GM12801 (cell line): ENCODE measurements around the gene SCNN1B.

Experiments used
- CTCF ChIP-seq: IDR thresholded peaks from one replicate; pipeline ENCODE4 v1.5.1; 2011; ENCODE audit warnings: control low read depth; ENCODE audit not compliant: insufficient read length; ENCODE audit errors: extremely low read depth

Gene SCNN1B

GRCh38 chr16:23401139-23401538, 99.0 kb downstream of the SCNN1B start:
- no peak for TF ChIP-seq CTCF

GRCh38 chr16:23402100-23402499, 100.0 kb downstream of the SCNN1B start:
- no peak for TF ChIP-seq CTCF

- TF ChIP-seq CTCF, result no peak
Observed at GRCh38 chr16:23403547-23403946, 101.4 kb downstream of the SCNN1B start.

- TF ChIP-seq CTCF, result no peak
Observed at GRCh38 chr16:23406024-23406423, 103.9 kb downstream of the SCNN1B start.

- TF ChIP-seq CTCF, result no peak
Observed at GRCh38 chr16:23406546-23407240, 104.6 kb downstream of the SCNN1B start.

- no peak for TF ChIP-seq CTCF
Observed at GRCh38 chr16:23407436-23408127, 105.5 kb downstream of the SCNN1B start.

GRCh38 chr16:23408242-23408822, 106.2 kb downstream of the SCNN1B start:
- TF ChIP-seq CTCF, result no peak
